Measurements from ENCODE around the gene SRP19. TPM values are rescaled to one million over a fixed set of nuclear protein-coding genes. Genes with fewer than 3 reads are reported as not detected.
"Not testable (repeated sequence)": the region's sequence is repeated elsewhere in the genome, so short reads cannot be mapped to it uniquely, and the experiment has no call there.

Gene SRP19
- total RNA-seq, 1 experiment from 2014 or later = 42.9 TPM

- intact Hi-C loops (cut with micrococcal nuclease) = no loop called here
- Histone ChIP-seq H3K4me2 (ENCODE audit: low read length) (no peak overlapping the region), H2AFZ (ENCODE audit: low read length) (no peak overlapping the region), H3K9me2 (replicated peaks; ENCODE audit: low read length) (no peaks in the 10 kb centered on the region), H3K4me1 (ENCODE audit: insufficient read depth, low read length) (no peaks in the 10 kb centered on the region), H3K27ac (ENCODE audit: low read length) (no peak overlapping the region), H3K27me3 (ENCODE audit: low read length) (no peaks in the 10 kb centered on the region), H3K36me3 (ENCODE audit: low read depth, low read length) (peaks cover 41% of the 10 kb centered on the region), H3K4me3 (ENCODE audit: low read length) (no peak overlapping the region), H4K20me1 (ENCODE audit: low read length) (no peaks in the 10 kb centered on the region), H3K9me3 (ENCODE audit: low read length) (no peaks in the 10 kb centered on the region), H3K9ac (ENCODE audit: low read length) (no peak overlapping the region), H3K79me2 (ENCODE audit: low read length) (no peaks in the 10 kb centered on the region), H3F3A (ENCODE audit: low read length, unreplicated experiment) (no peaks in the 10 kb centered on the region)
- ChIA-PET POLR2A (ENCODE audit: unreplicated experiment) (no interaction called here), CTCF (no interaction called here)
- no peak for TF ChIP-seq EZH2phosphoT487 (IDR thresholded peaks at IDR 0.05; ENCODE audit: borderline replicate concordance, low read length)
- no peak for TF ChIP-seq CTCF (conservative IDR thresholded peaks at IDR 0.05; ENCODE audit: low read depth, low read length)
- TF ChIP-seq EZH2 (IDR thresholded peaks at IDR 0.05; ENCODE audit: low read length, unreplicated experiment) = no peak
- DNase-seq (no peak), ATAC-seq (no peak)
- BruUV-seq (replicated peaks) = no TSS peak
These were observed 23.9 kb downstream of the SRP19 start for GRCh38 chr5:112885001-112885400.

DNA sequence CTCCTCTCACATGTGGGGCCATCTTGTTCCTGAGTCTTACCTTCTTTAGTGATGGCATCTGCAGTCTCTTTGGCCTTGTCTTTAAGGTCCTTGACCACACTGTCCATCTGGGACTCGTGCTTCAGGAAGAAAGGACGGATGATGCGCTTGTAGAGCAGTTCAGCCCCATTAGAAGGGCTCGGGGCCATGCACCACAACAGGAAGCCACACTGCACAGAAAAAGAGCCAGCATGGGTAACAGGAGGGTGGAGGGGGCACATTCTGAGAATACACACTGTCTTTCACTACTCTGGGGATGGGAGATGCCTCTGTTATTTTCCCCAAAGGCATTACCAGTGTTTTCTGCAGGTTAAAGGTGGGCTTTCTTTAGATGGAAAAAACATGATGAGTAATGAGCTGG lies 25.9 kb downstream of the SRP19 start:
- Histone ChIP-seq H3F3A (ENCODE audit: low read length, unreplicated experiment) (no peaks in the 10 kb centered on the region), H4K20me1 (ENCODE audit: low read length) (no peaks in the 10 kb centered on the region), H3K4me3 (ENCODE audit: low read length) (no peak overlapping the region), H3K4me2 (ENCODE audit: low read length) (no peak overlapping the region), H3K9ac (ENCODE audit: low read length) (no peak overlapping the region), H3K27ac (ENCODE audit: low read length) (no peak overlapping the region), H3K36me3 (ENCODE audit: low read depth, low read length) (peaks cover 32% of the 10 kb centered on the region), H3K4me1 (ENCODE audit: insufficient read depth, low read length) (no peaks in the 10 kb centered on the region), H3K79me2 (ENCODE audit: low read length) (no peaks in the 10 kb centered on the region), H3K27me3 (ENCODE audit: low read length) (no peaks in the 10 kb centered on the region), H3K9me2 (replicated peaks; ENCODE audit: low read length) (no peaks in the 10 kb centered on the region), H3K9me3 (ENCODE audit: low read length) (no peaks in the 10 kb centered on the region), H2AFZ (ENCODE audit: low read length) (no peak overlapping the region)
- ChIA-PET POLR2A (ENCODE audit: unreplicated experiment) (no interaction called here), CTCF (no interaction called here)
- no peak for ATAC-seq
- intact Hi-C loops (cut with micrococcal nuclease) = no loop called here
- DNase-seq = no peak
- no TSS peak for BruUV-seq (replicated peaks)
- TF ChIP-seq EZH2phosphoT487 (IDR thresholded peaks at IDR 0.05; ENCODE audit: borderline replicate concordance, low read length) (no peak), EZH2 (IDR thresholded peaks at IDR 0.05; ENCODE audit: low read length, unreplicated experiment) (no peak), CTCF (conservative IDR thresholded peaks at IDR 0.05; ENCODE audit: low read depth, low read length) (no peak)

GRCh38 chr5:112892066-112892465 lies 31.0 kb downstream of the SRP19 start:
- peaks cover 12% of the 10 kb centered on the region; the same call in 1 of the 2 replicates for H3K36me3 ChIP-seq (ENCODE audit: low read depth, low read length)
- H3K79me2 ChIP-seq (ENCODE audit: low read length); H3K4me1 ChIP-seq (ENCODE audit: insufficient read depth, low read length); CTCF ChIA-PET; H3K4me3 ChIP-seq (ENCODE audit: low read length); H3K27ac ChIP-seq (ENCODE audit: low read length); H2AFZ ChIP-seq (ENCODE audit: low read length); H3K4me2 ChIP-seq (ENCODE audit: low read length); intact Hi-C loops (cut with micrococcal nuclease); H3K9me2 ChIP-seq (replicated peaks; ENCODE audit: low read length); H3K9ac ChIP-seq (ENCODE audit: low read length); H3K9me3 ChIP-seq (ENCODE audit: low read length); ATAC-seq; H3K27me3 ChIP-seq (ENCODE audit: low read length); DNase-seq; H3F3A ChIP-seq (ENCODE audit: low read length, unreplicated experiment); H4K20me1 ChIP-seq (ENCODE audit: low read length): not testable (repeated sequence)
- POLR2A ChIA-PET (ENCODE audit: unreplicated experiment) = interaction anchor here (0.6 kb wide), 1 partner anchor 23 kb away, joined by 3 read pairs; no protein-coding TSS in a partner anchor
- BruUV-seq (replicated peaks) = TSS peak; percentile 42

Measured in PC-3 (cell line).